K562 (cell line): ENCODE results near the gene S100A10.

Experiments
- CHD2 ChIP-seq: IDR thresholded peaks from 2 replicates; pipeline ENCODE4 v1.6.1; 2011; ENCODE audit warnings: low read depth, low read length
- ETV6 ChIP-seq, 3 experiments: fragments of 150-350 bp in 1 of 3; sonication (generic) in 1 of 3; formaldehyde crosslinking in 1 of 3; IDR thresholded peaks; 2 replicates each; pipeline versions ENCODE4 v1.6.1 to v1.8.0; 2014 to 2022; ENCODE audit warnings: borderline replicate concordance in 2 of 3, low read depth in 2 of 3, antibody characterized with exemption in 1 of 3, low read length in 1 of 3, mild to moderate bottlenecking in 1 of 3, missing genetic modification reagents in 1 of 3
- MYNN ChIP-seq, 2 experiments: sonication (generic); formaldehyde crosslinking in 1 of 2; IDR thresholded peaks; 2 replicates each; pipeline versions ENCODE4 v1.5.0 to v1.6.1; 2016 to 2020; ENCODE audit warnings: antibody characterized with exemption in 1 of 2, missing genetic modification reagents in 1 of 2
- NR2C2 ChIP-seq, 2 experiments: fragments of 200-800 bp in 1 of 2; sonication (Bioruptor generic) in 1 of 2; sonication (generic) in 1 of 2; formaldehyde crosslinking in 1 of 2; IDR thresholded peaks; 2 replicates each; pipeline versions ENCODE4 v1.6.1 to v1.8.0; 2016 to 2022; ENCODE audit warnings: mild to moderate bottlenecking in 1 of 2, missing compliant biosample characterization in 1 of 2, missing genetic modification characterization in 1 of 2, missing genetic modification reagents in 1 of 2
- POLR3A ChIP-seq: IDR thresholded peaks from 2 replicates; pipeline ENCODE4 v1.6.1; 2011; ENCODE audit warnings: borderline replicate concordance, mild to moderate bottlenecking, moderate library complexity; ENCODE audit not compliant: insufficient read length, insufficient read depth; ENCODE audit errors: extremely low read depth
- TSC22D4 ChIP-seq: fragments of 450-650 bp; IDR thresholded peaks from 2 replicates; pipeline ENCODE4 v1.6.1; 2016; ENCODE audit warnings: missing genetic modification characterization, missing biosample characterization, control low read depth
- TF ChIP-seq, protein P1 (sequence below): sonication (generic); formaldehyde crosslinking; IDR thresholded peaks from 2 replicates; pipeline ENCODE4 v1.8.0; 2023; ENCODE audit warnings: missing genetic modification reagents, mild to moderate bottlenecking, borderline replicate concordance
- TF ChIP-seq, protein P2 (sequence below): fragments of 450-650 bp; IDR thresholded peaks from 2 replicates; pipeline ENCODE4 v1.6.1; 2017; ENCODE audit warnings: mild to moderate bottlenecking, moderate library complexity
- TF ChIP-seq, protein P3 (sequence below), 3 experiments: IDR thresholded peaks in 2 of 3; conservative IDR thresholded peaks in 1 of 3; 2 replicates each; pipeline ENCODE4 v1.5.1; 2011 to 2012; ENCODE audit warnings: low read length in 3 of 3, mild to moderate bottlenecking in 3 of 3, control low read depth in 2 of 3, improper control_type of control experiment in 1 of 3, inconsistent platforms in 1 of 3, low read depth in 1 of 3, mixed read lengths in 1 of 3, moderate library complexity in 1 of 3; ENCODE audit not compliant: insufficient read depth in 2 of 3
- TF ChIP-seq, protein P4 (sequence below), 2 experiments: IDR thresholded peaks; 2 replicates each; pipeline ENCODE4 v1.6.1; 2012; ENCODE audit warnings: improper control_type of control experiment in 2 of 2, low read depth in 2 of 2, low read length in 2 of 2, borderline replicate concordance in 1 of 2
- TF ChIP-seq, protein P5 (sequence below), 2 experiments: fragments of 450-650 bp; IDR thresholded peaks; 2 replicates each; pipeline ENCODE4 v1.6.1; 2018; ENCODE audit warnings: mild to moderate bottlenecking in 2 of 2, low read depth in 1 of 2; ENCODE audit not compliant: partially characterized antibody in 2 of 2

DNA sequence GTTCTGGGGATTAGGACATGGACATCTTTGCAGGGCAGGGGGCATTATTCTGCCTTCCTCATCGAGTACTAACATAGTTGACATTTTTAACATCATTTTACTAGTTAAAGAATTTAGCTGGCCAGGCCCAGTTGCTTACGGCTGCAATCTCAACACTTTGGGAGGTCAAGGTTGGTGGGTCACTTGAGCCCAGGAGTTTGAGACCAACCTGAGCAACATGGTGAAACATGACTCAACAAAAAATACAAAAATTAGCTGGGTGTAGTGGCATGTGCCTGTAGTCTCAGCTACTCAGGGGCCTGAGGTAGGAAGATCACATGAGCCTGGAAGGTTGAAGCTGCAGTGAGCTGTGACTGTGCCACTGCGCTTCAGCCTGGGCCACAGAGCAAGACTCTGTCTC lies 54.5 kb downstream of the S100A10 start:
- no peak for TF ChIP-seq CHD2
- no peak for TF ChIP-seq TSC22D4 (tag)
- TF ChIP-seq, protein P1, sequence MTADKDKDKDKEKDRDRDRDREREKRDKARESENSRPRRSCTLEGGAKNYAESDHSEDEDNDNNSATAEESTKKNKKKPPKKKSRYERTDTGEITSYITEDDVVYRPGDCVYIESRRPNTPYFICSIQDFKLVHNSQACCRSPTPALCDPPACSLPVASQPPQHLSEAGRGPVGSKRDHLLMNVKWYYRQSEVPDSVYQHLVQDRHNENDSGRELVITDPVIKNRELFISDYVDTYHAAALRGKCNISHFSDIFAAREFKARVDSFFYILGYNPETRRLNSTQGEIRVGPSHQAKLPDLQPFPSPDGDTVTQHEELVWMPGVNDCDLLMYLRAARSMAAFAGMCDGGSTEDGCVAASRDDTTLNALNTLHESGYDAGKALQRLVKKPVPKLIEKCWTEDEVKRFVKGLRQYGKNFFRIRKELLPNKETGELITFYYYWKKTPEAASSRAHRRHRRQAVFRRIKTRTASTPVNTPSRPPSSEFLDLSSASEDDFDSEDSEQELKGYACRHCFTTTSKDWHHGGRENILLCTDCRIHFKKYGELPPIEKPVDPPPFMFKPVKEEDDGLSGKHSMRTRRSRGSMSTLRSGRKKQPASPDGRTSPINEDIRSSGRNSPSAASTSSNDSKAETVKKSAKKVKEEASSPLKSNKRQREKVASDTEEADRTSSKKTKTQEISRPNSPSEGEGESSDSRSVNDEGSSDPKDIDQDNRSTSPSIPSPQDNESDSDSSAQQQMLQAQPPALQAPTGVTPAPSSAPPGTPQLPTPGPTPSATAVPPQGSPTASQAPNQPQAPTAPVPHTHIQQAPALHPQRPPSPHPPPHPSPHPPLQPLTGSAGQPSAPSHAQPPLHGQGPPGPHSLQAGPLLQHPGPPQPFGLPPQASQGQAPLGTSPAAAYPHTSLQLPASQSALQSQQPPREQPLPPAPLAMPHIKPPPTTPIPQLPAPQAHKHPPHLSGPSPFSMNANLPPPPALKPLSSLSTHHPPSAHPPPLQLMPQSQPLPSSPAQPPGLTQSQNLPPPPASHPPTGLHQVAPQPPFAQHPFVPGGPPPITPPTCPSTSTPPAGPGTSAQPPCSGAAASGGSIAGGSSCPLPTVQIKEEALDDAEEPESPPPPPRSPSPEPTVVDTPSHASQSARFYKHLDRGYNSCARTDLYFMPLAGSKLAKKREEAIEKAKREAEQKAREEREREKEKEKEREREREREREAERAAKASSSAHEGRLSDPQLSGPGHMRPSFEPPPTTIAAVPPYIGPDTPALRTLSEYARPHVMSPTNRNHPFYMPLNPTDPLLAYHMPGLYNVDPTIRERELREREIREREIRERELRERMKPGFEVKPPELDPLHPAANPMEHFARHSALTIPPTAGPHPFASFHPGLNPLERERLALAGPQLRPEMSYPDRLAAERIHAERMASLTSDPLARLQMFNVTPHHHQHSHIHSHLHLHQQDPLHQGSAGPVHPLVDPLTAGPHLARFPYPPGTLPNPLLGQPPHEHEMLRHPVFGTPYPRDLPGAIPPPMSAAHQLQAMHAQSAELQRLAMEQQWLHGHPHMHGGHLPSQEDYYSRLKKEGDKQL (CRISPR knock-in tag) = no peak
- TF ChIP-seq POLR3A = no peak
- TF ChIP-seq, protein P2, sequence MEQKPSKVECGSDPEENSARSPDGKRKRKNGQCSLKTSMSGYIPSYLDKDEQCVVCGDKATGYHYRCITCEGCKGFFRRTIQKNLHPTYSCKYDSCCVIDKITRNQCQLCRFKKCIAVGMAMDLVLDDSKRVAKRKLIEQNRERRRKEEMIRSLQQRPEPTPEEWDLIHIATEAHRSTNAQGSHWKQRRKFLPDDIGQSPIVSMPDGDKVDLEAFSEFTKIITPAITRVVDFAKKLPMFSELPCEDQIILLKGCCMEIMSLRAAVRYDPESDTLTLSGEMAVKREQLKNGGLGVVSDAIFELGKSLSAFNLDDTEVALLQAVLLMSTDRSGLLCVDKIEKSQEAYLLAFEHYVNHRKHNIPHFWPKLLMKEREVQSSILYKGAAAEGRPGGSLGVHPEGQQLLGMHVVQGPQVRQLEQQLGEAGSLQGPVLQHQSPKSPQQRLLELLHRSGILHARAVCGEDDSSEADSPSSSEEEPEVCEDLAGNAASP = no peak
- TF ChIP-seq, protein P3, sequence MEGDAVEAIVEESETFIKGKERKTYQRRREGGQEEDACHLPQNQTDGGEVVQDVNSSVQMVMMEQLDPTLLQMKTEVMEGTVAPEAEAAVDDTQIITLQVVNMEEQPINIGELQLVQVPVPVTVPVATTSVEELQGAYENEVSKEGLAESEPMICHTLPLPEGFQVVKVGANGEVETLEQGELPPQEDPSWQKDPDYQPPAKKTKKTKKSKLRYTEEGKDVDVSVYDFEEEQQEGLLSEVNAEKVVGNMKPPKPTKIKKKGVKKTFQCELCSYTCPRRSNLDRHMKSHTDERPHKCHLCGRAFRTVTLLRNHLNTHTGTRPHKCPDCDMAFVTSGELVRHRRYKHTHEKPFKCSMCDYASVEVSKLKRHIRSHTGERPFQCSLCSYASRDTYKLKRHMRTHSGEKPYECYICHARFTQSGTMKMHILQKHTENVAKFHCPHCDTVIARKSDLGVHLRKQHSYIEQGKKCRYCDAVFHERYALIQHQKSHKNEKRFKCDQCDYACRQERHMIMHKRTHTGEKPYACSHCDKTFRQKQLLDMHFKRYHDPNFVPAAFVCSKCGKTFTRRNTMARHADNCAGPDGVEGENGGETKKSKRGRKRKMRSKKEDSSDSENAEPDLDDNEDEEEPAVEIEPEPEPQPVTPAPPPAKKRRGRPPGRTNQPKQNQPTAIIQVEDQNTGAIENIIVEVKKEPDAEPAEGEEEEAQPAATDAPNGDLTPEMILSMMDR (IDR thresholded peaks at IDR 0.05 in 2 of 3, conservative IDR thresholded peaks at IDR 0.05 in 1 of 3; ENCODE audit: insufficient read depth in 2 of 3, low read depth in 1 of 3, low read length in 3 of 3) = no peak
- TF ChIP-seq, protein P4, sequence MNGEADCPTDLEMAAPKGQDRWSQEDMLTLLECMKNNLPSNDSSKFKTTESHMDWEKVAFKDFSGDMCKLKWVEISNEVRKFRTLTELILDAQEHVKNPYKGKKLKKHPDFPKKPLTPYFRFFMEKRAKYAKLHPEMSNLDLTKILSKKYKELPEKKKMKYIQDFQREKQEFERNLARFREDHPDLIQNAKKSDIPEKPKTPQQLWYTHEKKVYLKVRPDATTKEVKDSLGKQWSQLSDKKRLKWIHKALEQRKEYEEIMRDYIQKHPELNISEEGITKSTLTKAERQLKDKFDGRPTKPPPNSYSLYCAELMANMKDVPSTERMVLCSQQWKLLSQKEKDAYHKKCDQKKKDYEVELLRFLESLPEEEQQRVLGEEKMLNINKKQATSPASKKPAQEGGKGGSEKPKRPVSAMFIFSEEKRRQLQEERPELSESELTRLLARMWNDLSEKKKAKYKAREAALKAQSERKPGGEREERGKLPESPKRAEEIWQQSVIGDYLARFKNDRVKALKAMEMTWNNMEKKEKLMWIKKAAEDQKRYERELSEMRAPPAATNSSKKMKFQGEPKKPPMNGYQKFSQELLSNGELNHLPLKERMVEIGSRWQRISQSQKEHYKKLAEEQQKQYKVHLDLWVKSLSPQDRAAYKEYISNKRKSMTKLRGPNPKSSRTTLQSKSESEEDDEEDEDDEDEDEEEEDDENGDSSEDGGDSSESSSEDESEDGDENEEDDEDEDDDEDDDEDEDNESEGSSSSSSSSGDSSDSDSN (IDR thresholded peaks at IDR 0.05; ENCODE audit: borderline replicate concordance in 1 of 2, low read depth in 2 of 2, low read length in 2 of 2) = no peak
- no peak for TF ChIP-seq NR2C2 (CRISPR knock-in tag; IDR thresholded peaks at IDR 0.05)
- no peak for TF ChIP-seq NR2C2 (tag; IDR thresholded peaks at IDR 0.05)
- TF ChIP-seq MYNN (IDR thresholded peaks at IDR 0.05) = no peak
- no peak for TF ChIP-seq MYNN (CRISPR knock-in tag; IDR thresholded peaks at IDR 0.05)
- TF ChIP-seq, protein P5, sequence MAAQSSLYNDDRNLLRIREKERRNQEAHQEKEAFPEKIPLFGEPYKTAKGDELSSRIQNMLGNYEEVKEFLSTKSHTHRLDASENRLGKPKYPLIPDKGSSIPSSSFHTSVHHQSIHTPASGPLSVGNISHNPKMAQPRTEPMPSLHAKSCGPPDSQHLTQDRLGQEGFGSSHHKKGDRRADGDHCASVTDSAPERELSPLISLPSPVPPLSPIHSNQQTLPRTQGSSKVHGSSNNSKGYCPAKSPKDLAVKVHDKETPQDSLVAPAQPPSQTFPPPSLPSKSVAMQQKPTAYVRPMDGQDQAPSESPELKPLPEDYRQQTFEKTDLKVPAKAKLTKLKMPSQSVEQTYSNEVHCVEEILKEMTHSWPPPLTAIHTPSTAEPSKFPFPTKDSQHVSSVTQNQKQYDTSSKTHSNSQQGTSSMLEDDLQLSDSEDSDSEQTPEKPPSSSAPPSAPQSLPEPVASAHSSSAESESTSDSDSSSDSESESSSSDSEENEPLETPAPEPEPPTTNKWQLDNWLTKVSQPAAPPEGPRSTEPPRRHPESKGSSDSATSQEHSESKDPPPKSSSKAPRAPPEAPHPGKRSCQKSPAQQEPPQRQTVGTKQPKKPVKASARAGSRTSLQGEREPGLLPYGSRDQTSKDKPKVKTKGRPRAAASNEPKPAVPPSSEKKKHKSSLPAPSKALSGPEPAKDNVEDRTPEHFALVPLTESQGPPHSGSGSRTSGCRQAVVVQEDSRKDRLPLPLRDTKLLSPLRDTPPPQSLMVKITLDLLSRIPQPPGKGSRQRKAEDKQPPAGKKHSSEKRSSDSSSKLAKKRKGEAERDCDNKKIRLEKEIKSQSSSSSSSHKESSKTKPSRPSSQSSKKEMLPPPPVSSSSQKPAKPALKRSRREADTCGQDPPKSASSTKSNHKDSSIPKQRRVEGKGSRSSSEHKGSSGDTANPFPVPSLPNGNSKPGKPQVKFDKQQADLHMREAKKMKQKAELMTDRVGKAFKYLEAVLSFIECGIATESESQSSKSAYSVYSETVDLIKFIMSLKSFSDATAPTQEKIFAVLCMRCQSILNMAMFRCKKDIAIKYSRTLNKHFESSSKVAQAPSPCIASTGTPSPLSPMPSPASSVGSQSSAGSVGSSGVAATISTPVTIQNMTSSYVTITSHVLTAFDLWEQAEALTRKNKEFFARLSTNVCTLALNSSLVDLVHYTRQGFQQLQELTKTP (IDR thresholded peaks at IDR 0.05; ENCODE audit: low read depth in 1 of 2, partially characterized antibody in 2 of 2) = no peak
- TF ChIP-seq ETV6 (IDR thresholded peaks at IDR 0.05; ENCODE audit: borderline replicate concordance in 1 of 2, low read depth in 2 of 2, low read length in 1 of 2) = no peak
- TF ChIP-seq ETV6 (CRISPR knock-in tag; IDR thresholded peaks at IDR 0.05; ENCODE audit: borderline replicate concordance) = no peak
